ENCODE results near the gene SEC24A.

Gene SEC24A

GRCh38 chr5:134732819-134733218 is 84.2 kb downstream of the SEC24A start:
- DNase-seq: no peak
- no peaks in the 10 kb centered on the region for H3K9me3 ChIP-seq (ENCODE audit: severe bottlenecking)
- H3K27ac ChIP-seq: no peak overlapping the region
- H3K4me3 ChIP-seq (ENCODE audit: low read depth, low read length): no peak overlapping the region
- no peaks in the 10 kb centered on the region for H3K27me3 ChIP-seq (ENCODE audit: insufficient read depth, low read depth, severe bottlenecking)
- H3K36me3 ChIP-seq: no peaks in the 10 kb centered on the region
- no peak for TF ChIP-seq CTCF (IDR thresholded peaks at IDR 0.05; ENCODE audit: low read depth, low read length)

- no peak for TF ChIP-seq CTCF (IDR thresholded peaks at IDR 0.05; ENCODE audit: low read depth, low read length)
- Histone ChIP-seq H3K27me3 (ENCODE audit: insufficient read depth, low read depth, severe bottlenecking) (no peaks in the 10 kb centered on the region), H3K27ac (no peak overlapping the region), H3K36me3 (no peaks in the 10 kb centered on the region; the same call in 1 of the 2 replicates), H3K9me3 (ENCODE audit: severe bottlenecking) (no peaks in the 10 kb centered on the region), H3K4me3 (ENCODE audit: low read depth, low read length) (no peak overlapping the region)
- no peak for DNase-seq
Measured at GRCh38 chr5:134735243-134735642, 86.7 kb downstream of the SEC24A start.

GRCh38 chr5:134736173-134736812 is 87.7 kb downstream of the SEC24A start:
- Histone ChIP-seq H3K36me3 (peaks cover 5% of the 10 kb centered on the region), H3K27me3 (ENCODE audit: insufficient read depth, low read depth, severe bottlenecking) (no peaks in the 10 kb centered on the region), H3K27ac (no peak overlapping the region), H3K4me3 (ENCODE audit: low read depth, low read length) (no peak overlapping the region), H3K9me3 (ENCODE audit: severe bottlenecking) (no peaks in the 10 kb centered on the region)
- no peak for DNase-seq
- TF ChIP-seq CTCF (IDR thresholded peaks at IDR 0.05; ENCODE audit: low read depth, low read length): no peak

DNA sequence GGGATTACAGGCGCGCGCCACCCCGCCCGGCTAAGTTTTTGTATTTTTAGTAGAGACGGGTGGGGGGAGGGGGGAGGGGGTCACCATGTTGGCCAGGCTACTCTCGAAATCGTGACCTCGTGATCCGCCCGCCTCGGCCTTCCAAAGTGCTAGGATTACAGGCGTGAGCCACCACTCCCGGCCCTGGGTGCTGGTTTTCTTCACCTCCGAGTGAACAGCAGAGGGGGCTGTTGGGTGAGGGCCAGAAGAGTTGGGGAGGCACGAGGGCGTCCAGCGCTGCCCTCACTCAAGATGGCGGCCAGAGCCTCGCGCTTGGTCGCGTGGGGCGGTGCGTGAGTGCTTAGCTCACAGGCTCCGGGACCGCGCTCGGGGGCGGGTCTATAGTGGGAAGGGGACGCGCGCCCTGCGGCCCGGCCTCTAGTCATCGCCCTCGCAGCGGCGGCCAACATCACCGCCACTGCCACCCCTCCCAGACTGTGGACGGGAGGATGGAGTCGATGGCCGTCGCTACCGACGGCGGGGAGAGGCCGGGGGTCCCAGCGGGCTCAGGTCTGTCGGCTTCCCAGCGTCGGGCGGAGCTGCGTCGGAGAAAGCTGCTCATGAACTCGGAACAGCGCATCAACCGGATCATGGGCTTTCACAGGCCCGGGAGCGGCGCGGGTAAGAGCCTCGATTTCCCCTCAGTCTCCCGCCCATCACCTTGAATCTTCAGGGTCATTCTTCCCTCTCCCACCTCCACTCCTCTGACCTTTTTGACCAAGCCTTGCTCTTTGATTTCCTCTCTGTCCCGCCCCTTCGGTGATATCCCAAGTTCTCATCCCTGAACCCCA is 89.8 kb downstream of the SEC24A start, which contains the start of gene CAMLG:
CAMLG (plus strand) TSS at position 416 of the 830 bp plus-strand sequence; CDS start at position 489, 73 bp downstream.
- Histone ChIP-seq H3K36me3 (peaks cover 21% of the 10 kb centered on the region), H3K4me3 (ENCODE audit: low read depth, low read length) (peak within 1 kb of the TSS; percentile 64)

GRCh38 chr5:134738963-134739661 is 90.5 kb downstream of the SEC24A start:
- Histone ChIP-seq H3K27me3 (ENCODE audit: insufficient read depth, low read depth, severe bottlenecking) (no peaks in the 10 kb centered on the region), H3K27ac (peak overlapping the region; percentile 63)
- peak; percentile 26 for DNase-seq

More for the DNA sequence above, 89.8 kb downstream of the SEC24A start, which contains the start of gene CAMLG:
- Histone ChIP-seq H3K9me3 (ENCODE audit: severe bottlenecking) (no peaks in the 10 kb centered on the region), H3K27ac (peak within 1 kb of the TSS; percentile 63), H3K27me3 (ENCODE audit: insufficient read depth, low read depth, severe bottlenecking) (no peaks in the 10 kb centered on the region)
- peak; percentile 76 for TF ChIP-seq CTCF (IDR thresholded peaks at IDR 0.05; ENCODE audit: low read depth, low read length)
- DNase-seq: peak; percentile 98

More at GRCh38 chr5:134738963-134739661, 90.5 kb downstream of the SEC24A start:
- Histone ChIP-seq H3K9me3 (ENCODE audit: severe bottlenecking) (no peaks in the 10 kb centered on the region), H3K36me3 (peaks cover 26% of the 10 kb centered on the region), H3K4me3 (ENCODE audit: low read depth, low read length) (peak overlapping the region; percentile 64)
- TF ChIP-seq CTCF (IDR thresholded peaks at IDR 0.05; ENCODE audit: low read depth, low read length): no peak

All from WERI-Rb-1 (cell line).